NCI-H2107 (cell line): ENCODE measurements around the gene ELP4.

Experiments used
- DNase-seq: peaks from one replicate; lab custom pipeline; 2025; lab: John Stamatoyannopoulos, UW

Gene ELP4

GRCh38 chr11:31800398-31801265 lies 291.1 kb downstream of the ELP4 start:
- no peak for DNase-seq

GRCh38 chr11:31801298-31801702 lies 291.7 kb downstream of the ELP4 start:
- DNase-seq, result no peak

- DNase-seq, result no peak
Measured at GRCh38 chr11:31802000-31802551, 292.5 kb downstream of the ELP4 start.

DNA sequence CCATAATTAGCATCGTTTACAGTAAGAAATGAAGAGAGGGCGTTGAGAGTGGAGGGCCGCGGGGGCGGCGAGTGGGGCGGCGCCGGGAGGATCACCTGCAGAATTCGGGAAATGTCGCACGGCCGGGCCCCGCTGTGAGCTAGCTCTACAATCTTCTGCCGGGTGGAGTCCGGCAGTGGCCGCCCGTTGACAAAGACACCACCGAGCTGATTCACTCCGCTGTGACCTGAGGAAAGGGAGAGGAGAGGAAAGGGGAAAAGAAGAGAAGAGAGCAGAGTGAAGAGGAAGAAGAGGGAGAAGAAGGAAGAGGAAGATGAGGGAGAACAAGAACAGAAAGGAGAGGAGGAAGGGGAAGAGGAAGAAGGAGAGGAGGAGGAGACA lies 293.0 kb downstream of the ELP4 start:
- no peak for DNase-seq

DNA sequence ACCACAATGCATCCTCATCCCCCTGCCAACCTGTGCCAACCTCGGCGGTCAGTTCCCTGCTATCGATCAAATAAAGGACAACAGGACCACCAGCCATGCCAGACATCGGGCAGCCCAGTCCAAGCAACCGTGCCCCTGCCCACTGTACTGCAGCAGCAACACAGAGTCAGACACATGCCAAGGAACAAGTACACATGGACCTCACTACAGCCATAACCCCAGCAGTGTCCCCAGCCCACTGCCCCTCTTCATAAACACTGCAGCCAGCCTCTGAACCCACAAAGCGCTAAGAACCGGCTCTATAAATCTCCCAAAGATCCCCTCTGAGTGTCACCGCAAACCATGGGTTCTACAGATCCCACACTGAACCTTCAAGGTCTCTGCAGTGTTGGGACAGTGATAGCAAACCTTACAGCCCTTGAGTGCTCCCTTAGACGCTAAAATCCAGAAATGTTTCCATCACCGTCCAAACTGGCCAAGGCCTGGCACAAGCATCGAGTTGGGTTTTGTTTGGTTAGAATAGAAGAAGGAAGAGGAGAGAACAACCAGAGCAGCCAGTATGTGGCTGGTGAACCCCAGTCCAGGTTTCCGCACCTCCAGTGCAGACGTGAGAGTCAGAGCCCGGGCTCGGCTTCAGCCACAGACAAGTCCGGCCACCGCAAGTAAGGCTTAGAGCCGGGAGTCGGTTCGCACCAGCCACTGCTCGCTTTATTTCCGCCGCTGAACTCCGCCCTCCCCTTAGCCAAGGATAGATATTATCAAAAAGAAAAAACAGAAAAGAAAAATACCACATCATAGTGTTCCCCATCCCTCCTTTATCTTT lies 293.6 kb downstream of the ELP4 start:
- DNase-seq, result no peak

DNA sequence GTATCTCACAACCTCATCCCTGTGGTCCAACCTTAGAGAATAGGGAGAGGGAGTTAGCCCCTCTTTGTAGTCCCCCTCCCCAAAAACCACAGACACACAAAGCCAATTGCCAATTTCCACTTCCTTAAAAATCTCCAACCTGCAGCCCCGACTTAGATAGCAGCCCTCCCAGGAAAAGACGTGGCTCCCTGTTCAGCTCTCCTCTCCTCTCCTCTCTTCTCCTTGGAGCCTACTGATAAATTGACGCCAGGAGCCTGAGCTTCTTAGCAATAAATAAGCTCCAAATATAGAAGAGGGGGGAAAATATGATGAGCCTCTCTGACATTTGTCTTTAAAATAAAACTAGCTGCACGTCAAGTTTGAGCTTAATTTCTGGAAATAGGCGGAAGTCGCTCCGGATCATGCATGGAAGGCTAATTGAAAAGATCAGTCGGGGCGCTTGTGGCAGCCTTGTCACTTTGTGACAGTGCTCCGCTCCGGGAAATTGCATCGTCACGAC lies 294.3 kb downstream of the ELP4 start:
- no peak for DNase-seq

DNA sequence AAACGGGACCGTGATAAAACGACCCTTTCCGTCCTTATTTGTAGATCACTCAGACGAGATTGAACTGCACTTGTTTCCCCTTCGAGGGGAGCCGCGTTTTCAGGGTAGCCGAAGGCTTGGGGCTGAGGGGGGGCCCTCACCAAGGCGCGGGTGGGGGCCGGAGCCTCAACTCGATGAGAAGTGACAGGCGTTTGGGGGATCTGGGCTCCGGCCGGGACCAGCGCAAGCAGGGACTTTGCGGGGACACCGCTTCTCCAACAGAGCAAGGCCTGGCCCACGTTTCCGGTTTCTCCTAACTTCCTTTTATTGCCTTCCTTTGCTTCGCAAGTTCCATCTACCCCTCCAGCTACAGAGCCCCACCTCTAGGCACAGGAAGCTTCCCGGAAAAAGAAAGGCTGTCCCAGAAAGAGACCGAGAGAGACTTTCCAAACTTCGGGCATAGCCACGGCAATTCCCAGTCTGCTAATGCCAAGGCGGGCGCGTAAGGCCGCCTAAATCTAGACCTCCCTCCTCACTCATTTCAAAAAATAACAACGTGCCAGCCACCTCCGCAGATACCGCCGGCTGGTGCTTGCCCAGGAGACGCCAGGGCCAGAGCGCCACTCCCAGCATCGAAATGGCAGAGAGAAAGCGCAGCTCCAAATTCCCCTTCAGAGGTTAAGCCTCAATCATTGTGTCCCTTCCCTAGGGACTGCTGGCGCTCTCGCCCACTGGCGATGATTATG lies 294.9 kb downstream of the ELP4 start:
- no peak for DNase-seq

DNA sequence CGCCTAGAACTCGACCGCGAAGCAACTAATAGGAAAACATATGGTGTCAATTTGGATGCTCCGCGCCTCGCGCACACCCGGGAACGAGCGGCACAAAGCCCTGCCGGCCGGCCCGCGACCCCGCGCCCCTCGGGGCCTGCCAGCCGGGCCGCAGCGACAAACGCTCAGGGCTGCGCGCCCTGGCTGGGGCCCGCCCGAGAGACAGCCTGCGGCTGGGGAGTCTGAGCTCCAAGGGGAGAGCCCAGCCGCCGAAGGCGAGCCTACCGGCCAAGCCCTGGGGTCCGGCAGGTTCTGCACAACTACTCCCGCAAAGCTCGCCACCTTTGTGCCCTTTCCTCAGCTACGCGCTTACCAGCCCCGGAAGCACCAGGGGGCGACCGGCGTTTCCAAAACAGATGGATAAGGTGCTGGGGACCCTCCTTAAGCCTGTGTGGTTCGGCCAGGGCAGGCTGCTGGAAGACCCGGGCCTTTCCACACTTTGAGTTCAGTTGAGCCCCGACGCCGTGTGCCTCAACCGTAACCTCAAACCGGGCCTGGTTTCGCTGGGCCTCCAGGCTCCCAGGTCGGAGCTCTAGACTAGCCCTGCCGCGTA lies 295.6 kb downstream of the ELP4 start:
- DNase-seq, result no peak

DNA sequence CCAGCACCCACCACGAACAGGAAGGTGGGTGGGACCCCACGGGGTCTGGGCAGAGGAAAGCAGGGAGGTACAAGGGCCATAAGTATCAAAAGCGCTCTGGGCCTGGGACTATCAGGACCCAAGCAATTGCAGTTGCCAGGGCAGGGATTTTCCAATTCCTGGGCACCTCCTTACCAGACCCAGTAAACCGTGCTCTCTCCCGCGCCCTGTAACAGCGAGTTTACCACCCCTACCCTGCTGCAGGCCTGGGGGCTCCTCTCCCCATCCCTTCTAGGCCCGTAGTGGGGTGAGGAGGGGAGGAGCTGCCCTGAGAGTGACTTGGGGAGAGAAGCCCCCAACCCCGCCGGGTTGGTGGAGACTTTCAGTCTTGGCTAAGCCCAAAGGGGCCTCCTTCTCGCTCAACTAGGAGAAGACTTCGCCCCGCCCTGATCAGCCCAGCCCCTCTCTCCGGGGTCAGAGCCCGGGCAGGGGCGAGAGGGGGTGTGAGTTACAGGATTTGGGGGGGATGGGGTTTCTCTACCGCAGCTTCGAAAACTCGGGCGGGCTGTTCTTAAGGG lies 296.1 kb downstream of the ELP4 start:
- DNase-seq, result no peak

DNA sequence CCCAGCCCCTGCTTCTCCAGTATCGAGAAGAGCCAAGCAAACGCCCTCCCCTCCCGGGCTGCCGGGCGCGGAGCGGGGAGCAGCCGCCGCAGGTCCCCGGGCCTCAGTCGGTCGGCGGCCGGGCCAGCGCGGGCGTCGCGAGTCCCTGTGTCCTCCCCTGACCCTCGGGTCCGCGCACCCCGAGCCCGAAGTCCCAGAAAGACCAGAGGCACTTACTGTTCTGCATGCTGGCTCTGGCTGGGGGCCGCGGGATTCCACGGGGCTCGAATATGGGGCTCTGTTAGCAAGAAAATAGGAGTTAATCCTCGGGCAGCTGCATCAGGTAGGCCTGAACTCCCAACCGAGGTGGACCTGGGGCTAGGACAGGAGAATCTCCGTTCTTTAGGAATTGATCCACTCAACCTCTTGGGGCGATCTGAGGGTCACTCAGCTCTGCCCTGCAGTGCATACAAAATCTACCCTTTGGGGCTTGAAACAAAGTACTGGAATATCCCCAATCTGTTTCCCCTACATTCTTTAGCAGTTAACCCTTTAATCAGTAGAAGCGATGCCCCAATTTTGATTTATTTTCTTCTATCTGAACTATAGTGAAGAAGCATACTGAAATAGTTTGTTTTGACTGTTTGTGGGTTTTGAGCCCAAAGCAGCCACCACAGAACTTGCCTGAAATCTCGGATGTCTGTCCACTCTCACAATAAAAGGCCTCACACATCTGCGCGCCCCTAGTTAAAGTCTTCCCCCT lies 296.8 kb downstream of the ELP4 start:
- DNase-seq, result no peak

DNA sequence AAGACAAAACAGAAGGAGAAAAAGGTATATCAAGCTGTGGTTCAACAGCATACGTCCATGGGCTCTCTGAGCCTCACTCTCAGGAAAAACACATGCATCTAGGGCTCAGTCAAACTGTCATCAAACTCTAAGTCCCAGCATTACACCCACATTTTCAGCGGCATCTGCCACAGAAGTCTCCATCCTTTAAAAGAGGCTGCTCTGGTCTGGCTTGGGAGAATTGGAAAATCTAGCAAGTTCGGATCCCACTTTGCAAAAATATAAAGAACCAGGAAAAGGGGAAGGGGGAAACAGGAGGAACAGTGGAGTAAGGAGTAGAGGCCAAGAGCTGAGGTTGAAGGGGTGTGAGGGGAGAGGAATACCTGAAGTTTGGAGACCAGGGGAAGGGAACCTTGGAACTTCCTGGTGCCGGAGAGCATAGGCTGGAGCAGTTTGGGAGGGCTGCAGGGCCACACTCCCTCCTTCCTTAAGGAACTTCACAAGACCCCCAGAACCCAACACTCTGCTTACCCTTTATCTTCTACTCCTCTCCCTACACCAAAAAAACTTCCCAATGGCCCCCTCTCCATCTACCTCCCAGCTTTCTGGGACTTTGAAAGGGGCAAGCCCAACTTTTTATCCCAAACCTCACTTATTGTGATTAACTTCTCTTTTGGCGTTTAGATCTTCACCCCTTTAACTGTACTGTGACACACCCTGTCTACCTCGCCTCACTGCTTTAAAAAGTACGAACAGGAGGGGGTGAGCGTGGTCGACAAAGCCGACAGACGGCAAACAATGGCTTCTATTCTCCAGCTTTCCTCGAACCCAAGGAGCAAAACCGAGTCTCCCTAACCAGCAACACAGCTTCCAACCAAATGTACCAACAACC lies 297.6 kb downstream of the ELP4 start:
- no peak for DNase-seq

DNA sequence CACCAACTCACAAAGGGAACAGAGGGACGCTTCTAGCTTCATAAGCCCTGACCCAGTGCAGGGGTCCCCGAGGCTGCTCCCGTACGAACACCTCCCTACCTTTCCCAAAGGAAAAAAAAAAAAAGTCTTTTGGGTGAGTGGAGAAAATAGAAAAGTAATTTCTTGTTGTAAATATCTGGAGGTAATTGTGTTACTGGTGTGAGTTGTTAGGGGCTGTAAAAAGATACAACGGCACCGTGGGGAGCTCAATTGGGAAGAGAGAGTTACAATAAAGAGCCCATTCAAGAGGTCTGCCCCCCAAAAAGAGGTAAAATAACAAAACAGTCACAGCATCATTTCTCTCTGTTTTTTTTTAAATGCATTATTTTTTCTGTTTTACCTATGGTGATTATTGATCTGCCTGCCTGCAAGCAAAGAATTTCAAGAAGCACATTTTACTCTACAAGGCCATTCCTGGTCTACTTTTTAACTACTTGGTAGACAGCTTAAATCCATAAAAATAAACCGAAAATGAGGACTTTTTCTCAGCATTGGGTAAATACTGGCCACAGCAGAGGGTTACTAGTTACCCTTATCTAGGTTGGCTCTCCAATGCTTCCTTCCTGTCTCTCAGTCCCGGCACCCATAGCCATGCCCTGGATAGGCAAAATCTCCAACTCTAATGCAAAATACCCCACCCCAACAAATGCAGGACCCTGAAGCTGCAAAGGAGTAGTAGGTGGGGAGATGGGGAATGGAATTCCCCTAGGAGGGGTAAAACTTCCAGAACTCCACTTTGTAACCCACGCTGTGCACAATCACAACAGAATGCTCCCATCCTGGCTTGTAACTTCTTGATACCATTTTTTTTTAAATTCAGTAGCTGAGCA lies 298.5 kb downstream of the ELP4 start:
- DNase-seq, result no peak

GRCh38 chr11:31808721-31809540 lies 299.4 kb downstream of the ELP4 start:
- no peak for DNase-seq

- no peak for DNase-seq
Measured at GRCh38 chr11:31809541-31809856, 299.9 kb downstream of the ELP4 start.

DNA sequence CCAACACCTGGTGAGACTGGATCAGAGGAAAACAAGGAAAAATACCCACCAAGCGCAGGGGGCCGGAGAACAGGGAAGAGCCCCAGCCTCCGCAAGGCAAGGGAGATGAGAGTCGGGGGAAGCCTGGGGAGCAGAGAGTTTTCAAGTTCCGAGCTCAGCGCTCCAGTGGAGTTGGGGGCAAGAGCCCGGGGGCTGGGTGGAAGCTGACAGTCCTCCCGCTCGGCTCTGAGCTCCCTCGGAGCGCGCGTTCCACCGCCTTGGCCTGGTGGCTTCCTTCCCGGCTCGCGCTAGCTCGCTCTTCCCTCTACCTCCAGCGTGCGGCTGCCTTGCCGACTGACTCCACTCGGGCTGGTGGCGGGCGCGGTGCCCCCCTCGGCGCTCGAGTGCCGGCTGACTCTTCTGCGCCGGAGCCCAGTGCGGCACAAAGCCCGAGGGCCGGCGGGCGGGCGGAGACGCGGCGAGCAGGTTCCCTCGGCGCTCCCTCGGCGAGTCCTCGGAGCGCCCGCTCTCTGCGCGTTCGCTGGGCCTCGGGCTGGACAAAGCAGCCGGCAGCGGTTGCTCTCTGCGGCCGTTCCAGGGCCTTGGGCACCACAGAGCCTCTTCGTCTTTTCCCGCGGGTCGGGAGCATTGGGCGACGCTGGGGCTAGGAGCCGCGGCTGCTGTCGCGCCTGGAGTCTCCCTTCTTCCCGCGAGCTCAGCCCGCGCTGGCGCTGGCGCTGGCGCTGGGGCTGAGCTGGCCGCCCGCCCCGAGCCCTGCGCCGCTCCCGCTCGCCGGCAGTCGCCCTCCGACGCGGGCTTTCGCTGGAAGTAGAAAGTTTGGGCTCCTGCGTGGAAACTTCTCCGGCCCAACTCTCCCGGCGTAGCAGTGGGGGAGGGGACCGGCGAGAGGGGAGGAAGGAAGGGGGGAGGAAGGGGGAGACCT lies 300.6 kb downstream of the ELP4 start:
- DNase-seq, result no peak

DNA sequence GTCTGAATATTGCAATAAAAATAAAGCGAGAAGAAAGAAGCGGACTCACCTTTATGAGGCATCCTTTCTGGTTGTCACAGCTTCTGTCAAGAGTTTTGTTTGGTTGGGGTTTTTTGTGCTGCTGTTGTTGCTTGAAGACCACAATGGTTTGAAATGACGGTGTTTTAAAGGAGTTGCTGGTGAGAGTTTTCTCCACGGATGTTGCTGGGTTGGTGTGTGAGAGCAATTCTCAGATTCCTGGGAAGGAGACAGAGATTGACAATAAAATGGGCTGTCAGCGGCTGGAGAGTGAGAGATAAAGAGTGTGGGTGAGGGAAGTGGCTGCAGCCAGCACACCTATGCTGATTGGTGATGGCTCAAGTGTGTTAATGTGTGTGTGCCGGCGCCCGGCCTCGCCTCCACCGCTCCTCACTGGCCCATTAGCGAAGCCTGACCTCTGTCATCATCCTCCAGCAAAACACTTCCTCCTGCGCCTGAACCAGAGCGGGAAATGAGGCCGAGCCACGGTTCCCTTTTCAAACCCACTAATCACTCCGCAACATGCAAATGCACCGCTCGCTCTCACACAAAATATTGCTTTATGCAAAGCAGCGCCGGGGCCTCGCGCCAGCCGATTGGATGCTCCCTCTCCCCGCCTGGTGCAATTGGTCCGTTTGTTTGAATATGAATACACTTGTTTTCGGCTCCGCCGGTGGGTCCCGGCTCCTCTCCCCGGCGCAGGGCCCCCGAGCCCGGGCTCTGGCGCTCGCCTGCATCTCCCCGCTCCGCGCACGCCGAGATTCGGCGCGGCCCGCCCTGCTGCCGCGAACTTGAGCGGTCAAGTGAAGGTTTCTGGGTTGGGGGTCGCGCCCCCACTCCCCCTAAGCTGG lies 301.4 kb downstream of the ELP4 start, which contains the start of gene PAX6:
TSS of gene PAX6 (minus strand) at position 544 of the 869 bp plus-strand sequence. CDS start 4,911 bp downstream, outside the sequence.
- DNase-seq, result no peak
